ENCODE data around the gene VPS13C. TPM values are rescaled to one million over a fixed set of nuclear protein-coding genes. Genes with fewer than 3 reads are reported as not detected.

The VPS13C gene
- total and polyA plus RNA-seq, 2 experiments from 2014 or later, result 10.2 to 20.5 TPM

DNA sequence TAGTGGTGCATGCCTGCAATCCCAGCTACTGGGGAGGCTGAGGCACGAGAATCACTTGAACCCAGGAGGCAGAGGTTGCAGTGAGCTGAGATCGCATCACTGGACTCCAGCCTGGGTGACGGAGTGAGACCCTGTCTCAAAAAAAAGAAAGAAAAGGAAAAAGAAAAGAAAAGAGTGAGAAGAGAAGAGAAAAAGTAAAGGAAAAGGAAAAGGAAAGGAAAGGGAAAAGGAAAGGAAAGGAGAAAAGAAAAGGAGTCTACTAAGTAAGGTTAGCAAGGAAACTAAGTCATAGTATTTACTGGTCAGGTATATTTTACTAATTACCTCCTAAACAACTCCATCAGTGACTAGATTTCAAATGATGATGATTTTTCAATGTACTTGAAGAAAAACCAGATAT, 198.3 kb downstream of the VPS13C start (continued):
- TF ChIP-seq POLR2AphosphoS5 (IDR thresholded peaks at IDR 0.05; ENCODE audit: low read depth), result no peak

DNA sequence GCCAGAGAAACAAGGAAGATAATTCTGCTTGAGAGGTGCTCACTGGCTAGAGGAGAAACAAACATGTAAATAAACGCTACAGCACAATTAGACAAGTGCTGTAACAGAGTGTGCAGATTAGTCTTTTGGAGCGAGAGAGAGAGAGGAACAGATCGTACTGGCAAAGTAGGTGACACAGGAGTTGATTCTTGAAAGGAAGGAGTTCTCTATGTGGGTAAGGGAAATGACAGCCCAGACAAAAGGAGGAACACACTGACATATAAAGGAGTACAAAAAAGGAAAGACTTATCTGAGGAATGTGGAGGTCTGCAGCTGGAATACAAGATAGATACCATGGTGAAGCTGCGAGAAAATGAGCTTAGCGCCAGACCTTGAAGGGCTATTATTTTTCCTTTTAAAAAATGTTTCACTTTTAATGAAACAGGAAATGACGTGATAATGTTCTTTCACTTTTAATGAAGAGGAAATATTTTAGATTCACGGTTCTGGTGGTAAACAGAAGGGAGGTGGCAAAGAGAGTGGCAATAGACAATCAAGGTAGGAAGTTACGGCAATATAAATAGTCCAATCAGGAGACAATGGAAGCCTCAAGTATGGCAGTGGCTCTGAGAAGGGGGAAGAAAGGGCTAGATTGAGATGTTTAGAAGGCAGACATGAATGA, 202.9 kb downstream of the VPS13C start:
- H3K36me3 ChIP-seq (ENCODE audit: insufficient read depth), result no peaks in the 10 kb centered on the region
- H3K36me3 Mint-ChIP-seq (ENCODE audit: low read depth), result no peaks in the 10 kb centered on the region
- no peak overlapping the region for H2AFZ ChIP-seq
- no peaks in the 10 kb centered on the region for H3K4me1 Mint-ChIP-seq
- H3K9me2 ChIP-seq (ENCODE audit: insufficient read depth), result no peaks in the 10 kb centered on the region
- H3K27me3 ChIP-seq (ENCODE audit: insufficient read depth), result no peaks in the 10 kb centered on the region
- no peaks in the 10 kb centered on the region for H3F3A ChIP-seq (replicated peaks; ENCODE audit: low read depth)
- DNase-seq (ENCODE audit: low spot score) (no peak), ATAC-seq (no peak)
- H3K4me2 ChIP-seq, result no peak overlapping the region
- no peak overlapping the region for H3K4me3 Mint-ChIP-seq
- H3K27ac ChIP-seq (ENCODE audit: low read depth), result no peak overlapping the region
- no peaks in the 10 kb centered on the region for H3K27me3 Mint-ChIP-seq (ENCODE audit: insufficient read depth, low read depth, poor library complexity)
- H3K79me2 ChIP-seq (replicated peaks; ENCODE audit: insufficient read depth), result no peaks in the 10 kb centered on the region
- no peak overlapping the region for H3K4me3 ChIP-seq
- no peak for TF ChIP-seq NANOG (IDR thresholded peaks at IDR 0.05; ENCODE audit: borderline replicate concordance)
- TF ChIP-seq POLR2AphosphoS5 (IDR thresholded peaks at IDR 0.05; ENCODE audit: low read depth), result no peak
- TF ChIP-seq, protein P1, sequence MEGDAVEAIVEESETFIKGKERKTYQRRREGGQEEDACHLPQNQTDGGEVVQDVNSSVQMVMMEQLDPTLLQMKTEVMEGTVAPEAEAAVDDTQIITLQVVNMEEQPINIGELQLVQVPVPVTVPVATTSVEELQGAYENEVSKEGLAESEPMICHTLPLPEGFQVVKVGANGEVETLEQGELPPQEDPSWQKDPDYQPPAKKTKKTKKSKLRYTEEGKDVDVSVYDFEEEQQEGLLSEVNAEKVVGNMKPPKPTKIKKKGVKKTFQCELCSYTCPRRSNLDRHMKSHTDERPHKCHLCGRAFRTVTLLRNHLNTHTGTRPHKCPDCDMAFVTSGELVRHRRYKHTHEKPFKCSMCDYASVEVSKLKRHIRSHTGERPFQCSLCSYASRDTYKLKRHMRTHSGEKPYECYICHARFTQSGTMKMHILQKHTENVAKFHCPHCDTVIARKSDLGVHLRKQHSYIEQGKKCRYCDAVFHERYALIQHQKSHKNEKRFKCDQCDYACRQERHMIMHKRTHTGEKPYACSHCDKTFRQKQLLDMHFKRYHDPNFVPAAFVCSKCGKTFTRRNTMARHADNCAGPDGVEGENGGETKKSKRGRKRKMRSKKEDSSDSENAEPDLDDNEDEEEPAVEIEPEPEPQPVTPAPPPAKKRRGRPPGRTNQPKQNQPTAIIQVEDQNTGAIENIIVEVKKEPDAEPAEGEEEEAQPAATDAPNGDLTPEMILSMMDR (conservative IDR thresholded peaks at IDR 0.05; ENCODE audit: low read depth in 2 of 2), result no peak
- TF ChIP-seq STAT1 (IDR thresholded peaks at IDR 0.05; ENCODE audit: unreplicated experiment), result no peak
- TF ChIP-seq ZNF114 (CRISPR knock-in tag; IDR thresholded peaks at IDR 0.05), result no peak
- no peak for TF ChIP-seq CREB1 (CRISPR knock-in tag; IDR thresholded peaks at IDR 0.05; ENCODE audit: low read depth)
- TF ChIP-seq JUNB (IDR thresholded peaks at IDR 0.05; ENCODE audit: unreplicated experiment), result no peak
- TF ChIP-seq, protein P2, sequence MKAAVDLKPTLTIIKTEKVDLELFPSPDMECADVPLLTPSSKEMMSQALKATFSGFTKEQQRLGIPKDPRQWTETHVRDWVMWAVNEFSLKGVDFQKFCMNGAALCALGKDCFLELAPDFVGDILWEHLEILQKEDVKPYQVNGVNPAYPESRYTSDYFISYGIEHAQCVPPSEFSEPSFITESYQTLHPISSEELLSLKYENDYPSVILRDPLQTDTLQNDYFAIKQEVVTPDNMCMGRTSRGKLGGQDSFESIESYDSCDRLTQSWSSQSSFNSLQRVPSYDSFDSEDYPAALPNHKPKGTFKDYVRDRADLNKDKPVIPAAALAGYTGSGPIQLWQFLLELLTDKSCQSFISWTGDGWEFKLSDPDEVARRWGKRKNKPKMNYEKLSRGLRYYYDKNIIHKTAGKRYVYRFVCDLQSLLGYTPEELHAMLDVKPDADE (IDR thresholded peaks at IDR 0.05), result no peak
- TF ChIP-seq ZNF331 (CRISPR knock-in tag; IDR thresholded peaks at IDR 0.05; ENCODE audit: low read depth), result no peak
- no peak for TF ChIP-seq EZH2phosphoT487 (IDR thresholded peaks at IDR 0.05; ENCODE audit: unreplicated experiment)
- TF ChIP-seq, protein P3, sequence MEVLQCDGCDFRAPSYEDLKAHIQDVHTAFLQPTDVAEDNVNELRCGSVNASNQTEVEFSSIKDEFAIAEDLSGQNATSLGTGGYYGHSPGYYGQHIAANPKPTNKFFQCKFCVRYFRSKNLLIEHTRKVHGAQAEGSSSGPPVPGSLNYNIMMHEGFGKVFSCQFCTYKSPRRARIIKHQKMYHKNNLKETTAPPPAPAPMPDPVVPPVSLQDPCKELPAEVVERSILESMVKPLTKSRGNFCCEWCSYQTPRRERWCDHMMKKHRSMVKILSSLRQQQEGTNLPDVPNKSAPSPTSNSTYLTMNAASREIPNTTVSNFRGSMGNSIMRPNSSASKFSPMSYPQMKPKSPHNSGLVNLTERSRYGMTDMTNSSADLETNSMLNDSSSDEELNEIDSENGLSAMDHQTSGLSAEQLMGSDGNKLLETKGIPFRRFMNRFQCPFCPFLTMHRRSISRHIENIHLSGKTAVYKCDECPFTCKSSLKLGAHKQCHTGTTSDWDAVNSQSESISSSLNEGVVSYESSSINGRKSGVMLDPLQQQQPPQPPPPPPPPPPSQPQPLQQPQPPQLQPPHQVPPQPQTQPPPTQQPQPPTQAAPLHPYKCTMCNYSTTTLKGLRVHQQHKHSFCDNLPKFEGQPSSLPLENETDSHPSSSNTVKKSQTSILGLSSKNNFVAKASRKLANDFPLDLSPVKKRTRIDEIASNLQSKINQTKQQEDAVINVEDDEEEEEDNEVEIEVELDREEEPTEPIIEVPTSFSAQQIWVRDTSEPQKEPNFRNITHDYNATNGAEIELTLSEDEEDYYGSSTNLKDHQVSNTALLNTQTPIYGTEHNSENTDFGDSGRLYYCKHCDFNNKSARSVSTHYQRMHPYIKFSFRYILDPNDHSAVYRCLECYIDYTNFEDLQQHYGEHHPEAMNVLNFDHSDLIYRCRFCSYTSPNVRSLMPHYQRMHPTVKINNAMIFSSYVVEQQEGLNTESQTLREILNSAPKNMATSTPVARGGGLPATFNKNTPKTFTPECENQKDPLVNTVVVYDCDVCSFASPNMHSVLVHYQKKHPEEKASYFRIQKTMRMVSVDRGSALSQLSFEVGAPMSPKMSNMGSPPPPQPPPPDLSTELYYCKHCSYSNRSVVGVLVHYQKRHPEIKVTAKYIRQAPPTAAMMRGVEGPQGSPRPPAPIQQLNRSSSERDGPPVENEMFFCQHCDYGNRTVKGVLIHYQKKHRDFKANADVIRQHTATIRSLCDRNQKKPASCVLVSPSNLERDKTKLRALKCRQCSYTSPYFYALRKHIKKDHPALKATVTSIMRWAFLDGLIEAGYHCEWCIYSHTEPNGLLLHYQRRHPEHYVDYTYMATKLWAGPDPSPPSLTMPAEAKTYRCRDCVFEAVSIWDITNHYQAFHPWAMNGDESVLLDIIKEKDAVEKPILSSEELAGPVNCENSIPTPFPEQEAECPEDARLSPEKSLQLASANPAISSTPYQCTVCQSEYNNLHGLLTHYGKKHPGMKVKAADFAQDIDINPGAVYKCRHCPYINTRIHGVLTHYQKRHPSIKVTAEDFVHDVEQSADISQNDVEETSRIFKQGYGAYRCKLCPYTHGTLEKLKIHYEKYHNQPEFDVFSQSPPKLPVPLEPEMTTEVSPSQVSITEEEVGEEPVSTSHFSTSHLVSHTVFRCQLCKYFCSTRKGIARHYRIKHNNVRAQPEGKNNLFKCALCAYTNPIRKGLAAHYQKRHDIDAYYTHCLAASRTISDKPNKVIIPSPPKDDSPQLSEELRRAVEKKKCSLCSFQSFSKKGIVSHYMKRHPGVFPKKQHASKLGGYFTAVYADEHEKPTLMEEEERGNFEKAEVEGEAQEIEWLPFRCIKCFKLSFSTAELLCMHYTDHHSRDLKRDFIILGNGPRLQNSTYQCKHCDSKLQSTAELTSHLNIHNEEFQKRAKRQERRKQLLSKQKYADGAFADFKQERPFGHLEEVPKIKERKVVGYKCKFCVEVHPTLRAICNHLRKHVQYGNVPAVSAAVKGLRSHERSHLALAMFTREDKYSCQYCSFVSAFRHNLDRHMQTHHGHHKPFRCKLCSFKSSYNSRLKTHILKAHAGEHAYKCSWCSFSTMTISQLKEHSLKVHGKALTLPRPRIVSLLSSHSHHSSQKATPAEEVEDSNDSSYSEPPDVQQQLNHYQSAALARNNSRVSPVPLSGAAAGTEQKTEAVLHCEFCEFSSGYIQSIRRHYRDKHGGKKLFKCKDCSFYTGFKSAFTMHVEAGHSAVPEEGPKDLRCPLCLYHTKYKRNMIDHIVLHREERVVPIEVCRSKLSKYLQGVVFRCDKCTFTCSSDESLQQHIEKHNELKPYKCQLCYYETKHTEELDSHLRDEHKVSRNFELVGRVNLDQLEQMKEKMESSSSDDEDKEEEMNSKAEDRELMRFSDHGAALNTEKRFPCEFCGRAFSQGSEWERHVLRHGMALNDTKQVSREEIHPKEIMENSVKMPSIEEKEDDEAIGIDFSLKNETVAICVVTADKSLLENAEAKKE (CRISPR knock-in tag; IDR thresholded peaks at IDR 0.05), result no peak
- no peak for TF ChIP-seq EZH2 (IDR thresholded peaks at IDR 0.05; ENCODE audit: low read depth, unreplicated experiment)
- TF ChIP-seq REST (IDR thresholded peaks at IDR 0.05; ENCODE audit: unreplicated experiment), result no peak
- no peak overlapping the region for H3K27ac Mint-ChIP-seq
- H3K4me1 ChIP-seq (ENCODE audit: insufficient read depth), result no peaks in the 10 kb centered on the region
- no peaks in the 10 kb centered on the region for H3K9me3 Mint-ChIP-seq
- H4K20me1 ChIP-seq (replicated peaks; ENCODE audit: insufficient read depth), result no peaks in the 10 kb centered on the region

Measured in GM23338 (cell line).